Activated CD4-positive, CD25-positive, alpha-beta regulatory T cell (primary cell): ENCODE results near the gene NEK7.

ENCODE experiments used
- DNase-seq, 4 experiments: peaks; one replicate each; lab custom pipeline; 2025; lab: John Stamatoyannopoulos, UW

Gene NEK7

GRCh38 chr1:198350456-198350855 lies 193.7 kb downstream of the NEK7 start:
- DNase-seq = no peak

- DNase-seq = no peak
Observed at GRCh38 chr1:198352975-198353695, 196.3 kb downstream of the NEK7 start.

- no peak for DNase-seq
Observed at GRCh38 chr1:198357937-198358336, 201.1 kb downstream of the NEK7 start.

- DNase-seq = no peak
Observed at GRCh38 chr1:198359024-198359653, 202.3 kb downstream of the NEK7 start.

GRCh38 chr1:198360208-198360729 lies 203.5 kb downstream of the NEK7 start:
- no peak for DNase-seq

GRCh38 chr1:198361237-198361767 lies 204.5 kb downstream of the NEK7 start:
- no peak for DNase-seq

- no peak for DNase-seq
Observed at GRCh38 chr1:198363625-198364151, 206.9 kb downstream of the NEK7 start.

- no peak for DNase-seq
Observed at GRCh38 chr1:198364471-198364870, 207.7 kb downstream of the NEK7 start.

GRCh38 chr1:198367296-198367695 lies 210.5 kb downstream of the NEK7 start:
- DNase-seq = no peak

- no peak for DNase-seq
Observed at GRCh38 chr1:198370996-198371395, 214.2 kb downstream of the NEK7 start.
